RWPE2 (cell line): ENCODE results near the gene ARHGEF7.

Source experiments
- ATAC-seq: fragments of 200-7000 bp; cut with Tn5 transposase; 3 replicates; pipeline ENCODE4 v1.9.1; 2021; ENCODE audit warnings: low read depth
- DNase-seq: peaks from one replicate; pipeline ENCODE4 v3.0.0-alpha.2; 2020; ENCODE audit warnings: low spot score
- H3K27ac ChIP-seq: fragments of 450-650 bp; 2 replicates; pipeline ENCODE4 v1.5.1; 2017; ENCODE audit warnings: mild to moderate bottlenecking; ENCODE audit not compliant: poor library complexity, severe bottlenecking
- H3K27me3 ChIP-seq: fragments of 250-450 bp; sonication (Bioruptor Pico); 2 replicates; pipeline ENCODE4 v1.5.1; 2021; ENCODE audit warnings: mild to moderate bottlenecking, moderate library complexity; ENCODE audit not compliant: insufficient read depth, poor library complexity, severe bottlenecking
- H3K36me3 ChIP-seq: fragments of 250-450 bp; sonication (Bioruptor Pico); 2 replicates; pipeline ENCODE4 v1.5.1; 2020; ENCODE audit warnings: low read depth, mild to moderate bottlenecking, moderate library complexity
- H3K4me1 ChIP-seq: fragments of 250-450 bp; sonication (Bioruptor Pico); 2 replicates; pipeline ENCODE4 v1.5.1; 2021; ENCODE audit warnings: mild to moderate bottlenecking, moderate library complexity; ENCODE audit not compliant: insufficient read depth, poor library complexity, severe bottlenecking
- H3K4me3 ChIP-seq: fragments of 250-450 bp; sonication (Bioruptor Pico); 2 replicates; pipeline ENCODE4 v1.5.1; 2021; ENCODE audit warnings: mild to moderate bottlenecking, moderate library complexity; ENCODE audit not compliant: severe bottlenecking
- H3K9me3 ChIP-seq: fragments of 250-450 bp; sonication (Bioruptor Pico); 2 replicates; pipeline ENCODE4 v1.5.1; 2021; ENCODE audit warnings: mild to moderate bottlenecking, moderate library complexity; ENCODE audit not compliant: severe bottlenecking
- TF ChIP-seq, protein P1 (sequence below): fragments of 450-650 bp; IDR thresholded peaks from one replicate; pipeline ENCODE4 v1.5.1; 2017; ENCODE audit warnings: mild to moderate bottlenecking, moderate library complexity; ENCODE audit not compliant: poor library complexity, severe bottlenecking

ARHGEF7 gene

DNA sequence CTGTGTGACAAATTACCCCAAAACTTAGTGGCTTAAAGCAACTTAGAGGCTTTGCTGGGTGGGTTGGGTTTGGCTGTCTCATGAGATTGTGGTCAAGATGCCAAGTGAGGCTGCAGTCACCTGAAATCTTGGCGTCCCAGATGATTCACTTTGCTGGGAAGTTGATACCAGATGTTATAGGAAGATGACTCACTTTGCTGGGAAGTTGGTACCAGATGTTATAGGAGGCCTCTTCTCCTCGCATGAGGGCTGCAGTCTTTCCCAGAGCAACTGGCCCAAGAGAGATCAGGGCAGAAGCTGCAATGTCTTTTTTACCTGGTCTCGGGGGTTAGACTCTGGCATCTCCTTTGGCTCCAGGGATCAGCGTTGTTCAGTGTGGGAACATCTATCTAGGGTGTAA lies 222.1 kb downstream of the ARHGEF7 start:
- H3K27me3 ChIP-seq, result peaks cover 4% of the 10 kb centered on the region
- DNase-seq (no peak), ATAC-seq (peak; percentile 93)
- no peak overlapping the region for H3K27ac ChIP-seq
- no peak overlapping the region for H3K4me3 ChIP-seq
- TF ChIP-seq, protein P1, sequence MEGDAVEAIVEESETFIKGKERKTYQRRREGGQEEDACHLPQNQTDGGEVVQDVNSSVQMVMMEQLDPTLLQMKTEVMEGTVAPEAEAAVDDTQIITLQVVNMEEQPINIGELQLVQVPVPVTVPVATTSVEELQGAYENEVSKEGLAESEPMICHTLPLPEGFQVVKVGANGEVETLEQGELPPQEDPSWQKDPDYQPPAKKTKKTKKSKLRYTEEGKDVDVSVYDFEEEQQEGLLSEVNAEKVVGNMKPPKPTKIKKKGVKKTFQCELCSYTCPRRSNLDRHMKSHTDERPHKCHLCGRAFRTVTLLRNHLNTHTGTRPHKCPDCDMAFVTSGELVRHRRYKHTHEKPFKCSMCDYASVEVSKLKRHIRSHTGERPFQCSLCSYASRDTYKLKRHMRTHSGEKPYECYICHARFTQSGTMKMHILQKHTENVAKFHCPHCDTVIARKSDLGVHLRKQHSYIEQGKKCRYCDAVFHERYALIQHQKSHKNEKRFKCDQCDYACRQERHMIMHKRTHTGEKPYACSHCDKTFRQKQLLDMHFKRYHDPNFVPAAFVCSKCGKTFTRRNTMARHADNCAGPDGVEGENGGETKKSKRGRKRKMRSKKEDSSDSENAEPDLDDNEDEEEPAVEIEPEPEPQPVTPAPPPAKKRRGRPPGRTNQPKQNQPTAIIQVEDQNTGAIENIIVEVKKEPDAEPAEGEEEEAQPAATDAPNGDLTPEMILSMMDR, result no peak
- H3K9me3 ChIP-seq, result no peaks in the 10 kb centered on the region
- peaks cover 3% of the 10 kb centered on the region for H3K4me1 ChIP-seq
- H3K36me3 ChIP-seq, result no peaks in the 10 kb centered on the region

DNA sequence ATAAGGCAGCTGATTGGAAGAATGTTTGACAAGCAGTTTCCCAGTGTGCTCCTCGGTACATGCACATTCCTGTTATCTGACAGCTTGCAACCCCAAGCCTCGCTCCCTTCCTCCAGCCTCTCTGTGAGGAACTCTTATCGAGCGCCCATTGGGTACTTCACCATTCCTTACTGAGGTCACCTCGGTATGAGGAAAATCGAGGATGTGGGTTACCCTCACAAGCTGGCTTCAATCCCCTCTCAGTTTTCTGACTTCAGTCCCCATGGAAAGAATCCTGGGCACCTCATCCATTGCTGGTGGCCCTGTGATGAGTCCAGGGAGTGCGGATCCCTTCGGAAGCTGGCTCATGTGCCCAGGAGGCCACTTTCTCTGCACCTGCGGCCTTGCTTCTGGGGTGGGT lies 222.6 kb downstream of the ARHGEF7 start:
- H3K9me3 ChIP-seq, result no peaks in the 10 kb centered on the region
- no peaks in the 10 kb centered on the region for H3K36me3 ChIP-seq
- TF ChIP-seq, protein P1, result no peak
- peaks cover 4% of the 10 kb centered on the region for H3K27me3 ChIP-seq
- no peak for ATAC-seq
- no peak overlapping the region for H3K27ac ChIP-seq
- no peak for DNase-seq
- peaks cover 3% of the 10 kb centered on the region for H3K4me1 ChIP-seq
- no peak overlapping the region for H3K4me3 ChIP-seq

DNA sequence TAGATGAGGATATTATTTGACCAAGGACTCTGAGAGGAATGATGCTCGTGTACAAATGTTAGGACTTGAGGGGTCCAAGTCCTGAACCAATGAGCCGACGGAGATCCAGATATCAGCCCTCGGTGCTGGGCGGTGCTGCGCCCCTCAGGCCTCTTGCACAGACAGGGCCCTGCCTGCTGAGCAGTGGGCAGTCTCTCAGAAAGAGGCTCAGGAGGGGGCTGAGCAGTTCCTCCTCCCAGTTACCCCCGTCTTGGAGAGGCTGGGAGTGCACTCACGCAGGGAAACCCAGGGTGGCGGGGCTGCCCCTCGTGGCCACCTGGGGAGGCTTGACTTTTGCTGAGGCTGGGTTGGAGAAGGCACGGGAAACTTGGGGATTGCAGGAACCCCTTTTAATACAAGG lies 223.7 kb downstream of the ARHGEF7 start:
- no peaks in the 10 kb centered on the region for H3K9me3 ChIP-seq
- no peak for DNase-seq

DNA sequence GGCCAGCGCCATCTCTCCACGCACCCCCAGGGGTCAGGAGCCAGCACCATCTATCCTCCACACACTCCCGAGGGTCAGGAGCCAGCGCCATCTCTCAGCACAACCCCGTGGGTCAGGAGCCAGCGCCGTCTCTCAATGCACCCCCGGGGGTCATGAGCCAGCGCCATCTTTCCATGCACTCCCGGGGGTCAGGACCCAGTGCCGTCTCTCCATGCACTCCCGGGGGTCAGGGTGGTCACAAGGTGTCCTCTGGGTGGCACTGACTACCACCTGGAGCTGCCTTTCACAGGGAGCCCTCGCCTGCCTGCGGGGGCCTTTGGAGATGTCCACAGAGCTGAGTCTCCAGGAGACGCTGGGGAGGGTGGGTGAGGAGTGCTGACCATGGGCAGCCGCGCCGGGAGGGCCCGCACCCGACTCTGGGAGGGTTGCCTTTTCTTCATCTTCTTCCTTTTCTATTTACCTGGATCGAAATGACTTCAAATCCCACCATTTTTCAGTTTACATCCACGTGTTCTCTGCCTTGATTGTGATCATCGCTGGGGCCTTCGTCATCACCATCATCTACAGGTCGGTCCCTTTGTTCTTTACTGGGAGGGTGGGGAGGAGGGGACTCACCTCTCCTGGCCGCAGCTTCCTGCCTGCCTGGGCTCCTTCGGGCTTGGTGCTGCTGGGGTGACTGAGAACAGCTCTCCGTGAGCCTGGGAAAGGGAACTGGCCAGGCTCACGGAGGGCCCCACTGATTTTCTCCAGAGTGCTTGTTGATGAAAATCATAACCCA lies 224.4 kb downstream of the ARHGEF7 start:
- TF ChIP-seq, protein P1, result no peak
- Histone ChIP-seq H3K9me3 (no peaks in the 10 kb centered on the region), H3K4me3 (no peak overlapping the region), H3K27me3 (no peaks in the 10 kb centered on the region), H3K4me1 (peaks cover 3% of the 10 kb centered on the region), H3K27ac (no peak overlapping the region), H3K36me3 (no peaks in the 10 kb centered on the region)
- DNase-seq (no peak), ATAC-seq (no peak)

More for the DNA sequence above, 223.7 kb downstream of the ARHGEF7 start:
- Histone ChIP-seq H3K4me3 (no peak overlapping the region), H3K27me3 (no peaks in the 10 kb centered on the region), H3K4me1 (peaks cover 3% of the 10 kb centered on the region), H3K27ac (no peak overlapping the region), H3K36me3 (no peaks in the 10 kb centered on the region)
- TF ChIP-seq, protein P1, result no peak
- ATAC-seq, result no peak

DNA sequence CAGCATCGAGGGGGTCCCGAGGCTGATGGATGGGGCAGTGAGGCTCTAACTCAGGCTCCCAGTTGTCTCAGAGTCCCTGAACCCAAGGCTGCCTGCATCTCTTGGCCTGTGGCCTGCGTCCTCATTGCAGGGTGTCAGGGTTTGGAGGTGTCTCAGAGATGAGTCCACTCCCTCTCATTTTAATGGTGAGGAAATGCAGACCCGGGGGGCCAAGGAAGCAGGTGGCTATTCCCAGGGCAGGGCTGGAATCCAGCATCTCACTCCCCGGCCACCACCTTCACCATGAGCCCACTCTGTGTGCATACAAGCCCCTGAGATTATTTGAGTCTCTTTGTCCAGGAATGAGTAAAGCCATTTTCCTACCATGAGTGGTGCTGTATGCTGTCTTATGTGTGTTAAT lies 226.8 kb downstream of the ARHGEF7 start:
- H3K27ac ChIP-seq, result no peak overlapping the region

More for the DNA sequence above, 226.8 kb downstream of the ARHGEF7 start:
- Histone ChIP-seq H3K4me1 (peaks cover 2% of the 10 kb centered on the region), H3K9me3 (no peaks in the 10 kb centered on the region), H3K36me3 (no peaks in the 10 kb centered on the region), H3K4me3 (no peak overlapping the region), H3K27me3 (no peaks in the 10 kb centered on the region)
- ATAC-seq (no peak), DNase-seq (no peak)
- TF ChIP-seq, protein P1, result no peak
